ENCODE results near the gene CDC42BPB.

CDC42BPB gene

DNA sequence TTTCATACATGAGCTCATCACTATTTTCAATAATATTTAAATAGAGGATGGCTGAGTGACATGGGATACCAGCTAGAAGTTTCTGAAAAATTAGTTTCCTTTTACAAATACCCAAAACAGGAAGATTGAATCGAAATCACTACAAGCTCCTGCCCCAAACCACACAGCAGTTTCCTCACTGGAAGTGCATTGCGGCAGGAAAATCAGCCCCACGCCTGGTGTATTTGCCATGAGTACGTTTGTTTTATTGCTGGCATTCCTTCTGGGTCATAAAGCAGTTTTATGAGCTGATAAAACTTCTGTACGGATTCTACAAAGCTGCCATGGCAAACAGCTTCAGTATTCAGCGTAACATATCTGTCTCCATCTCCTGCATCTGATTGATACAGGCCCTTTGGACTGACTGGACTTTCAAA lies 23.7 kb downstream of the CDC42BPB start (continued):
- TF ChIP-seq, protein P1, sequence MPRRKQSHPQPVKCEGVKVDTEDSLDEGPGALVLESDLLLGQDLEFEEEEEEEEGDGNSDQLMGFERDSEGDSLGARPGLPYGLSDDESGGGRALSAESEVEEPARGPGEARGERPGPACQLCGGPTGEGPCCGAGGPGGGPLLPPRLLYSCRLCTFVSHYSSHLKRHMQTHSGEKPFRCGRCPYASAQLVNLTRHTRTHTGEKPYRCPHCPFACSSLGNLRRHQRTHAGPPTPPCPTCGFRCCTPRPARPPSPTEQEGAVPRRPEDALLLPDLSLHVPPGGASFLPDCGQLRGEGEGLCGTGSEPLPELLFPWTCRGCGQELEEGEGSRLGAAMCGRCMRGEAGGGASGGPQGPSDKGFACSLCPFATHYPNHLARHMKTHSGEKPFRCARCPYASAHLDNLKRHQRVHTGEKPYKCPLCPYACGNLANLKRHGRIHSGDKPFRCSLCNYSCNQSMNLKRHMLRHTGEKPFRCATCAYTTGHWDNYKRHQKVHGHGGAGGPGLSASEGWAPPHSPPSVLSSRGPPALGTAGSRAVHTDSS (tag by site-specific recombination; IDR thresholded peaks at IDR 0.05), result no peak
- TF ChIP-seq, protein P2, sequence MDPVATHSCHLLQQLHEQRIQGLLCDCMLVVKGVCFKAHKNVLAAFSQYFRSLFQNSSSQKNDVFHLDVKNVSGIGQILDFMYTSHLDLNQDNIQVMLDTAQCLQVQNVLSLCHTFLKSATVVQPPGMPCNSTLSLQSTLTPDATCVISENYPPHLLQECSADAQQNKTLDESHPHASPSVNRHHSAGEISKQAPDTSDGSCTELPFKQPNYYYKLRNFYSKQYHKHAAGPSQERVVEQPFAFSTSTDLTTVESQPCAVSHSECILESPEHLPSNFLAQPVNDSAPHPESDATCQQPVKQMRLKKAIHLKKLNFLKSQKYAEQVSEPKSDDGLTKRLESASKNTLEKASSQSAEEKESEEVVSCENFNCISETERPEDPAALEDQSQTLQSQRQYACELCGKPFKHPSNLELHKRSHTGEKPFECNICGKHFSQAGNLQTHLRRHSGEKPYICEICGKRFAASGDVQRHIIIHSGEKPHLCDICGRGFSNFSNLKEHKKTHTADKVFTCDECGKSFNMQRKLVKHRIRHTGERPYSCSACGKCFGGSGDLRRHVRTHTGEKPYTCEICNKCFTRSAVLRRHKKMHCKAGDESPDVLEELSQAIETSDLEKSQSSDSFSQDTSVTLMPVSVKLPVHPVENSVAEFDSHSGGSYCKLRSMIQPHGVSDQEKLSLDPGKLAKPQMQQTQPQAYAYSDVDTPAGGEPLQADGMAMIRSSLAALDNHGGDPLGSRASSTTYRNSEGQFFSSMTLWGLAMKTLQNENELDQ (tag by site-specific recombination; IDR thresholded peaks at IDR 0.05; ENCODE audit: low read depth), result no peak
- TF ChIP-seq ZNF341 (tag by site-specific recombination; IDR thresholded peaks at IDR 0.05; ENCODE audit: low read depth), result 0 out of 2 replicates have a peak, but pooled peaks have one; percentile 23
- no peak for TF ChIP-seq ZSCAN16 (tag by site-specific recombination; IDR thresholded peaks at IDR 0.05)
- TF ChIP-seq ZNF148 (tag by site-specific recombination; IDR thresholded peaks at IDR 0.05; ENCODE audit: borderline replicate concordance), result no peak
- no peak for TF ChIP-seq HOXA7 (CRISPR knock-in tag; IDR thresholded peaks at IDR 0.05; ENCODE audit: borderline replicate concordance)
- TF ChIP-seq ZNF214 (tag by site-specific recombination; IDR thresholded peaks at IDR 0.05; ENCODE audit: borderline replicate concordance), result no peak
- TF ChIP-seq ZNF514 (tag by site-specific recombination; IDR thresholded peaks at IDR 0.05), result no peak
- TF ChIP-seq KLF10 (tag by site-specific recombination; IDR thresholded peaks at IDR 0.05), result 0 out of 2 replicates have a peak, but pooled peaks have one; percentile 47
- no peak for TF ChIP-seq ZNF23 (tag by site-specific recombination; IDR thresholded peaks at IDR 0.05; ENCODE audit: borderline replicate concordance)
- no peak for TF ChIP-seq ZNF747 (tag by site-specific recombination; IDR thresholded peaks at IDR 0.05)
- TF ChIP-seq, protein P3, sequence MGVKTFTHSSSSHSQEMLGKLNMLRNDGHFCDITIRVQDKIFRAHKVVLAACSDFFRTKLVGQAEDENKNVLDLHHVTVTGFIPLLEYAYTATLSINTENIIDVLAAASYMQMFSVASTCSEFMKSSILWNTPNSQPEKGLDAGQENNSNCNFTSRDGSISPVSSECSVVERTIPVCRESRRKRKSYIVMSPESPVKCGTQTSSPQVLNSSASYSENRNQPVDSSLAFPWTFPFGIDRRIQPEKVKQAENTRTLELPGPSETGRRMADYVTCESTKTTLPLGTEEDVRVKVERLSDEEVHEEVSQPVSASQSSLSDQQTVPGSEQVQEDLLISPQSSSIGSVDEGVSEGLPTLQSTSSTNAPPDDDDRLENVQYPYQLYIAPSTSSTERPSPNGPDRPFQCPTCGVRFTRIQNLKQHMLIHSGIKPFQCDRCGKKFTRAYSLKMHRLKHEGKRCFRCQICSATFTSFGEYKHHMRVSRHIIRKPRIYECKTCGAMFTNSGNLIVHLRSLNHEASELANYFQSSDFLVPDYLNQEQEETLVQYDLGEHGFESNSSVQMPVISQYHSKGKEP (tag by site-specific recombination; IDR thresholded peaks at IDR 0.05), result peak; percentile 90
- TF ChIP-seq, protein P4, sequence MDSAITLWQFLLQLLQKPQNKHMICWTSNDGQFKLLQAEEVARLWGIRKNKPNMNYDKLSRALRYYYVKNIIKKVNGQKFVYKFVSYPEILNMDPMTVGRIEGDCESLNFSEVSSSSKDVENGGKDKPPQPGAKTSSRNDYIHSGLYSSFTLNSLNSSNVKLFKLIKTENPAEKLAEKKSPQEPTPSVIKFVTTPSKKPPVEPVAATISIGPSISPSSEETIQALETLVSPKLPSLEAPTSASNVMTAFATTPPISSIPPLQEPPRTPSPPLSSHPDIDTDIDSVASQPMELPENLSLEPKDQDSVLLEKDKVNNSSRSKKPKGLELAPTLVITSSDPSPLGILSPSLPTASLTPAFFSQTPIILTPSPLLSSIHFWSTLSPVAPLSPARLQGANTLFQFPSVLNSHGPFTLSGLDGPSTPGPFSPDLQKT (IDR thresholded peaks at IDR 0.05; ENCODE audit: borderline replicate concordance, low read depth, low read length), result no peak
- TF ChIP-seq, protein P5, sequence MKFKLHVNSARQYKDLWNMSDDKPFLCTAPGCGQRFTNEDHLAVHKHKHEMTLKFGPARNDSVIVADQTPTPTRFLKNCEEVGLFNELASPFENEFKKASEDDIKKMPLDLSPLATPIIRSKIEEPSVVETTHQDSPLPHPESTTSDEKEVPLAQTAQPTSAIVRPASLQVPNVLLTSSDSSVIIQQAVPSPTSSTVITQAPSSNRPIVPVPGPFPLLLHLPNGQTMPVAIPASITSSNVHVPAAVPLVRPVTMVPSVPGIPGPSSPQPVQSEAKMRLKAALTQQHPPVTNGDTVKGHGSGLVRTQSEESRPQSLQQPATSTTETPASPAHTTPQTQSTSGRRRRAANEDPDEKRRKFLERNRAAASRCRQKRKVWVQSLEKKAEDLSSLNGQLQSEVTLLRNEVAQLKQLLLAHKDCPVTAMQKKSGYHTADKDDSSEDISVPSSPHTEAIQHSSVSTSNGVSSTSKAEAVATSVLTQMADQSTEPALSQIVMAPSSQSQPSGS (tag by site-specific recombination; IDR thresholded peaks at IDR 0.05; ENCODE audit: low read depth), result no peak
- TF ChIP-seq SP7 (tag by site-specific recombination; IDR thresholded peaks at IDR 0.05), result no peak
- peak; percentile 77 for TF ChIP-seq ZXDB (tag by site-specific recombination; IDR thresholded peaks at IDR 0.05)
- TF ChIP-seq CTCF (tag by site-specific recombination; IDR thresholded peaks at IDR 0.05), result no peak
- no peak for TF ChIP-seq ZNF518A (tag by site-specific recombination; conservative IDR thresholded peaks at IDR 0.05; ENCODE audit: low read depth)
- TF ChIP-seq ZNF239 (tag by site-specific recombination; IDR thresholded peaks at IDR 0.05), result no peak
- TF ChIP-seq SP2 (tag by site-specific recombination; IDR thresholded peaks at IDR 0.05), result no peak; the same call in 1 of the 2 replicates
- TF ChIP-seq ZNF549 (tag by site-specific recombination; IDR thresholded peaks at IDR 0.05), result no peak
